WTC11 (cell line): ENCODE measurements around the gene BUD23. TPM values are rescaled to one million over a fixed set of nuclear protein-coding genes. Genes with fewer than 3 reads are reported as not detected.
A peak's percentile ranks its signal among the peaks of the same experiment; 100 is the strongest.

ENCODE experiments used
- ATAC-seq: fragments of 200-7000 bp; cut with Tn5 transposase; 2 replicates; pipeline ENCODE4 v1.10.0; 2021; ENCODE audit warnings: mild to moderate bottlenecking, moderate library complexity
- CTCF ChIA-PET: fragments of 300-600 bp; sonication (Branson Sonifier 250); formaldehyde crosslinking; loops from one replicate; lab custom pipeline; 2021; ENCODE audit warnings: antibody characterized with exemption; lab: Charles Lee
- POLR2A ChIA-PET: fragments of 350-600 bp; sonication (Branson Sonifier 250); formaldehyde crosslinking; loops from one replicate; lab custom pipeline; 2021; ENCODE audit warnings: antibody characterized with exemption; lab: Charles Lee
- DNase-seq: peaks from one replicate; pipeline ENCODE4 v3.0.0; 2021; ENCODE audit warnings: low spot score
- H3K27ac Mint-ChIP-seq: 2 replicates; pipeline ENCODE4 v1.8.0; 2021; ENCODE audit warnings: mixed read lengths
- H3K27me3 Mint-ChIP-seq: 2 replicates; pipeline ENCODE4 v1.8.0; 2021; ENCODE audit warnings: low read depth, mild to moderate bottlenecking, moderate library complexity, mixed read lengths
- H3K36me3 Mint-ChIP-seq: 2 replicates; pipeline ENCODE4 v1.8.0; 2021; ENCODE audit warnings: mixed read lengths
- H3K4me1 Mint-ChIP-seq: 2 replicates; pipeline ENCODE4 v1.8.0; 2022; ENCODE audit warnings: mixed read lengths
- H3K4me3 Mint-ChIP-seq: 2 replicates; pipeline ENCODE4 v1.8.0; 2021; ENCODE audit warnings: mild to moderate bottlenecking, moderate library complexity, mixed read lengths
- H3K9me3 Mint-ChIP-seq: 2 replicates; pipeline ENCODE4 v1.8.0; 2021; ENCODE audit warnings: mixed read lengths
- ESRRA ChIP-seq: sonication (generic); formaldehyde crosslinking; IDR thresholded peaks from 2 replicates; pipeline ENCODE4 v1.8.1; 2022; ENCODE audit warnings: mild to moderate bottlenecking, missing genetic modification reagents, borderline replicate concordance
- GTF2I ChIP-seq: fragments of 250-450 bp; sonication (Bioruptor Pico); conservative IDR thresholded peaks from 2 replicates; pipeline ENCODE4 v1.4.0; 2021; ENCODE audit warnings: mild to moderate bottlenecking
- PRRX2 ChIP-seq: fragments of 250-450 bp; sonication (Bioruptor Pico); IDR thresholded peaks from 2 replicates; pipeline ENCODE4 v1.8.0; 2021; ENCODE audit warnings: mild to moderate bottlenecking
- RORB ChIP-seq: fragments of 250-450 bp; sonication (Bioruptor Pico); IDR thresholded peaks from 2 replicates; pipeline ENCODE4 v1.9.0; 2021; ENCODE audit warnings: mild to moderate bottlenecking
- SMAD3 ChIP-seq: sonication (generic); formaldehyde crosslinking; IDR thresholded peaks from 2 replicates; pipeline ENCODE4 v1.8.0; 2022; ENCODE audit warnings: missing genetic modification reagents, mild to moderate bottlenecking, borderline replicate concordance
- TCF7 ChIP-seq: sonication (generic); formaldehyde crosslinking; IDR thresholded peaks from 2 replicates; pipeline ENCODE4 v1.8.0; 2022; ENCODE audit warnings: mild to moderate bottlenecking, low read depth, missing genetic modification reagents, moderate library complexity
- ZBTB21 ChIP-seq: sonication (generic); formaldehyde crosslinking; IDR thresholded peaks from 2 replicates; pipeline ENCODE4 v1.8.1; 2023; ENCODE audit warnings: mild to moderate bottlenecking, missing genetic modification reagents, borderline replicate concordance
- ZNF121 ChIP-seq: sonication (generic); formaldehyde crosslinking; IDR thresholded peaks from 2 replicates; pipeline ENCODE4 v1.8.0; 2023; ENCODE audit warnings: missing genetic modification reagents
- ZNF263 ChIP-seq: sonication (generic); formaldehyde crosslinking; IDR thresholded peaks from 2 replicates; pipeline ENCODE4 v1.8.1; 2022; ENCODE audit warnings: low read depth, mild to moderate bottlenecking, moderate library complexity, missing genetic modification reagents
- total RNA-seq: library from RNA; stranded (reverse); gene quantifications from 3 replicates; pipeline ENCODE4 v1.2.3, GENCODE V29; 2021
- TF ChIP-seq, protein P1 (sequence below): sonication (generic); formaldehyde crosslinking; IDR thresholded peaks from 2 replicates; pipeline ENCODE4 v1.8.0; 2022; ENCODE audit warnings: mild to moderate bottlenecking, missing genetic modification reagents
- TF ChIP-seq, protein P2 (sequence below): fragments of 250-450 bp; sonication (Bioruptor Pico); IDR thresholded peaks from 2 replicates; pipeline ENCODE4 v2.1.2; 2022; ENCODE audit warnings: mild to moderate bottlenecking, moderate library complexity
- TF ChIP-seq, protein P3 (sequence below): sonication (generic); formaldehyde crosslinking; IDR thresholded peaks from 2 replicates; pipeline ENCODE4 v1.8.0; 2023; ENCODE audit warnings: mild to moderate bottlenecking, missing genetic modification reagents
- TF ChIP-seq, protein P4 (sequence below): sonication (generic); formaldehyde crosslinking; IDR thresholded peaks from 2 replicates; pipeline ENCODE4 v1.8.0; 2022; ENCODE audit warnings: mild to moderate bottlenecking, missing genetic modification reagents
- TF ChIP-seq, protein P5 (sequence below): sonication (generic); formaldehyde crosslinking; IDR thresholded peaks from 2 replicates; pipeline ENCODE4 v1.8.1; 2022; ENCODE audit warnings: low read depth, mild to moderate bottlenecking, moderate library complexity, missing genetic modification reagents, borderline replicate concordance
- TF ChIP-seq, protein P6 (sequence below): sonication (generic); formaldehyde crosslinking; IDR thresholded peaks from 2 replicates; pipeline ENCODE4 v1.8.0; 2022; ENCODE audit warnings: mild to moderate bottlenecking, missing genetic modification reagents
- TF ChIP-seq, protein P7 (sequence below): fragments of 250-450 bp; sonication (Bioruptor Pico); IDR thresholded peaks from 2 replicates; pipeline ENCODE4 v1.9.0; 2021; ENCODE audit warnings: mild to moderate bottlenecking
- TF ChIP-seq, protein P8 (sequence below): sonication (generic); formaldehyde crosslinking; IDR thresholded peaks from 2 replicates; pipeline ENCODE4 v1.8.1; 2023; ENCODE audit warnings: mild to moderate bottlenecking, missing genetic modification reagents

BUD23 gene
- total RNA-seq, 1 experiment from 2014 or later, result 91.9 TPM

DNA sequence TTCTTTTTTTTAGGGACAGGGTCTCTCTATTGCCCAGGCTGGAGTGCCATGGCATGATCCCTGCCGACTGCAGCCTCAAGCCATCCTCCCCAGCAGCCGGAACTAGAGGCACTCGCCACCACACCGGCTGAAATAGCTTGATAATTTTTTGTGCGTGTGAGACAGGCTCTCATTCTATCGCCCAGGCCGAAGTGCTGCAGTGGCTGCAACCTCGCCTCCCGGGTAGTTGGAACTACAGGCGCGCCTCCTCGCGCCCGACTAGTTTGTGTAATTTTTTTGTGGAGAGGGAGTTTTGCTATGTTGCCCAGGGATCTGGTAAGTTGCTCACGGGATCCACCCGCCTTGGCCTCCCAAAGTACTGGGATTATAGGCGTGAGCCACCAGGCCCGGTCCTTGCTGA lies 1.9 kb downstream of the BUD23 start (continued):
- TF ChIP-seq ZNF121 (CRISPR knock-in tag), result no peak
- TF ChIP-seq RORB (CRISPR knock-in tag), result no peak
- TF ChIP-seq, protein P1, sequence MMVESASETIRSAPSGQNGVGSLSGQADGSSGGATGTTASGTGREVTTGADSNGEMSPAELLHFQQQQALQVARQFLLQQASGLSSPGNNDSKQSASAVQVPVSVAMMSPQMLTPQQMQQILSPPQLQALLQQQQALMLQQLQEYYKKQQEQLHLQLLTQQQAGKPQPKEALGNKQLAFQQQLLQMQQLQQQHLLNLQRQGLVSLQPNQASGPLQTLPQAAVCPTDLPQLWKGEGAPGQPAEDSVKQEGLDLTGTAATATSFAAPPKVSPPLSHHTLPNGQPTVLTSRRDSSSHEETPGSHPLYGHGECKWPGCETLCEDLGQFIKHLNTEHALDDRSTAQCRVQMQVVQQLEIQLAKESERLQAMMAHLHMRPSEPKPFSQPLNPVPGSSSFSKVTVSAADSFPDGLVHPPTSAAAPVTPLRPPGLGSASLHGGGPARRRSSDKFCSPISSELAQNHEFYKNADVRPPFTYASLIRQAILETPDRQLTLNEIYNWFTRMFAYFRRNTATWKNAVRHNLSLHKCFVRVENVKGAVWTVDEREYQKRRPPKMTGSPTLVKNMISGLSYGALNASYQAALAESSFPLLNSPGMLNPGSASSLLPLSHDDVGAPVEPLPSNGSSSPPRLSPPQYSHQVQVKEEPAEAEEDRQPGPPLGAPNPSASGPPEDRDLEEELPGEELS (CRISPR knock-in tag), result no peak
- TF ChIP-seq, protein P2, sequence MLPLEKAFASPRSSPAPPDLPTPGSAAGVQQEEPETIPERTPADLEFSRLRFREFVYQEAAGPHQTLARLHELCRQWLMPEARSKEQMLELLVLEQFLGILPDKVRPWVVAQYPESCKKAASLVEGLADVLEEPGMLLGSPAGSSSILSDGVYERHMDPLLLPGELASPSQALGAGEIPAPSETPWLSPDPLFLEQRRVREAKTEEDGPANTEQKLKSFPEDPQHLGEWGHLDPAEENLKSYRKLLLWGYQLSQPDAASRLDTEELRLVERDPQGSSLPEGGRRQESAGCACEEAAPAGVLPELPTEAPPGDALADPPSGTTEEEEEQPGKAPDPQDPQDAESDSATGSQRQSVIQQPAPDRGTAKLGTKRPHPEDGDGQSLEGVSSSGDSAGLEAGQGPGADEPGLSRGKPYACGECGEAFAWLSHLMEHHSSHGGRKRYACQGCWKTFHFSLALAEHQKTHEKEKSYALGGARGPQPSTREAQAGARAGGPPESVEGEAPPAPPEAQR (CRISPR knock-in tag), result no peak
- TF ChIP-seq, protein P3, sequence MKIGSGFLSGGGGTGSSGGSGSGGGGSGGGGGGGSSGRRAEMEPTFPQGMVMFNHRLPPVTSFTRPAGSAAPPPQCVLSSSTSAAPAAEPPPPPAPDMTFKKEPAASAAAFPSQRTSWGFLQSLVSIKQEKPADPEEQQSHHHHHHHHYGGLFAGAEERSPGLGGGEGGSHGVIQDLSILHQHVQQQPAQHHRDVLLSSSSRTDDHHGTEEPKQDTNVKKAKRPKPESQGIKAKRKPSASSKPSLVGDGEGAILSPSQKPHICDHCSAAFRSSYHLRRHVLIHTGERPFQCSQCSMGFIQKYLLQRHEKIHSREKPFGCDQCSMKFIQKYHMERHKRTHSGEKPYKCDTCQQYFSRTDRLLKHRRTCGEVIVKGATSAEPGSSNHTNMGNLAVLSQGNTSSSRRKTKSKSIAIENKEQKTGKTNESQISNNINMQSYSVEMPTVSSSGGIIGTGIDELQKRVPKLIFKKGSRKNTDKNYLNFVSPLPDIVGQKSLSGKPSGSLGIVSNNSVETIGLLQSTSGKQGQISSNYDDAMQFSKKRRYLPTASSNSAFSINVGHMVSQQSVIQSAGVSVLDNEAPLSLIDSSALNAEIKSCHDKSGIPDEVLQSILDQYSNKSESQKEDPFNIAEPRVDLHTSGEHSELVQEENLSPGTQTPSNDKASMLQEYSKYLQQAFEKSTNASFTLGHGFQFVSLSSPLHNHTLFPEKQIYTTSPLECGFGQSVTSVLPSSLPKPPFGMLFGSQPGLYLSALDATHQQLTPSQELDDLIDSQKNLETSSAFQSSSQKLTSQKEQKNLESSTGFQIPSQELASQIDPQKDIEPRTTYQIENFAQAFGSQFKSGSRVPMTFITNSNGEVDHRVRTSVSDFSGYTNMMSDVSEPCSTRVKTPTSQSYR (CRISPR knock-in tag), result no peak

DNA sequence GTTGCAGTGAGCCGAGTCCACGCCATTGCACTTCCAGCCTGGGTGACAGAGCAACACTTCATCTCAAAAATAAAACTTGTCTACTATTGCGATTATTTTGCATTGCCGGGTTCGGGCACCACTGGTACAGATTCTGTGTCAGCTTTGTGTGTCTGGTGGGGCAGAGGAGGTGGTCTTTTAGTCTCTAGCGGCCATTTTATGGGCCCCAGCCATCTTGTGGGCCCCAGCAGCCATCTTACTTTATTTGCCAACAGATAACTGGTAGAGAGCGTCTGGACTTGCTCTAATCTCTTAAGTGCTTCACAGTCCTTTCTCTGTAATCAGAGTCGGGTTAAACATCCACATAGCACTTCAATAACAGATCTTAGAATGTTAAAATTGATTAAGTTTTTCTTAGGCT lies 4.9 kb downstream of the BUD23 start:
- H3K9me3 Mint-ChIP-seq, result no peaks in the 10 kb centered on the region
- POLR2A ChIA-PET, result no interaction called here
- no peaks in the 10 kb centered on the region for H3K27me3 Mint-ChIP-seq
- peaks cover 46% of the 10 kb centered on the region for H3K36me3 Mint-ChIP-seq
- ATAC-seq (no peak), DNase-seq (no peak)
- CTCF ChIA-PET, result no interaction called here
- 0 out of 2 replicates have a peak, but pooled peaks cover 3% of the 10 kb centered on the region for H3K4me1 Mint-ChIP-seq
- TF ChIP-seq SMAD3 (no peak), ZNF263 (CRISPR knock-in tag) (no peak), TCF7 (no peak), ESRRA (CRISPR knock-in tag) (no peak), GTF2I (CRISPR knock-in tag) (no peak), PRRX2 (CRISPR knock-in tag) (no peak), ZBTB21 (CRISPR knock-in tag) (no peak)
- TF ChIP-seq, protein P4, sequence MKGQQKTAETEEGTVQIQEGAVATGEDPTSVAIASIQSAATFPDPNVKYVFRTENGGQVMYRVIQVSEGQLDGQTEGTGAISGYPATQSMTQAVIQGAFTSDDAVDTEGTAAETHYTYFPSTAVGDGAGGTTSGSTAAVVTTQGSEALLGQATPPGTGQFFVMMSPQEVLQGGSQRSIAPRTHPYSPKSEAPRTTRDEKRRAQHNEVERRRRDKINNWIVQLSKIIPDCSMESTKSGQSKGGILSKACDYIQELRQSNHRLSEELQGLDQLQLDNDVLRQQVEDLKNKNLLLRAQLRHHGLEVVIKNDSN (CRISPR knock-in tag), result no peak
- TF ChIP-seq, protein P5, sequence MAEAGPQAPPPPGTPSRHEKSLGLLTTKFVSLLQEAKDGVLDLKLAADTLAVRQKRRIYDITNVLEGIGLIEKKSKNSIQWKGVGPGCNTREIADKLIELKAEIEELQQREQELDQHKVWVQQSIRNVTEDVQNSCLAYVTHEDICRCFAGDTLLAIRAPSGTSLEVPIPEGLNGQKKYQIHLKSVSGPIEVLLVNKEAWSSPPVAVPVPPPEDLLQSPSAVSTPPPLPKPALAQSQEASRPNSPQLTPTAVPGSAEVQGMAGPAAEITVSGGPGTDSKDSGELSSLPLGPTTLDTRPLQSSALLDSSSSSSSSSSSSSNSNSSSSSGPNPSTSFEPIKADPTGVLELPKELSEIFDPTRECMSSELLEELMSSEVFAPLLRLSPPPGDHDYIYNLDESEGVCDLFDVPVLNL, result no peak
- TF ChIP-seq, protein P2 (CRISPR knock-in tag), result no peak
- TF ChIP-seq, protein P1 (CRISPR knock-in tag), result no peak
- TF ChIP-seq, protein P6, sequence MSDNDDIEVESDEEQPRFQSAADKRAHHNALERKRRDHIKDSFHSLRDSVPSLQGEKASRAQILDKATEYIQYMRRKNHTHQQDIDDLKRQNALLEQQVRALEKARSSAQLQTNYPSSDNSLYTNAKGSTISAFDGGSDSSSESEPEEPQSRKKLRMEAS (CRISPR knock-in tag), result no peak
- TF ChIP-seq, protein P7, sequence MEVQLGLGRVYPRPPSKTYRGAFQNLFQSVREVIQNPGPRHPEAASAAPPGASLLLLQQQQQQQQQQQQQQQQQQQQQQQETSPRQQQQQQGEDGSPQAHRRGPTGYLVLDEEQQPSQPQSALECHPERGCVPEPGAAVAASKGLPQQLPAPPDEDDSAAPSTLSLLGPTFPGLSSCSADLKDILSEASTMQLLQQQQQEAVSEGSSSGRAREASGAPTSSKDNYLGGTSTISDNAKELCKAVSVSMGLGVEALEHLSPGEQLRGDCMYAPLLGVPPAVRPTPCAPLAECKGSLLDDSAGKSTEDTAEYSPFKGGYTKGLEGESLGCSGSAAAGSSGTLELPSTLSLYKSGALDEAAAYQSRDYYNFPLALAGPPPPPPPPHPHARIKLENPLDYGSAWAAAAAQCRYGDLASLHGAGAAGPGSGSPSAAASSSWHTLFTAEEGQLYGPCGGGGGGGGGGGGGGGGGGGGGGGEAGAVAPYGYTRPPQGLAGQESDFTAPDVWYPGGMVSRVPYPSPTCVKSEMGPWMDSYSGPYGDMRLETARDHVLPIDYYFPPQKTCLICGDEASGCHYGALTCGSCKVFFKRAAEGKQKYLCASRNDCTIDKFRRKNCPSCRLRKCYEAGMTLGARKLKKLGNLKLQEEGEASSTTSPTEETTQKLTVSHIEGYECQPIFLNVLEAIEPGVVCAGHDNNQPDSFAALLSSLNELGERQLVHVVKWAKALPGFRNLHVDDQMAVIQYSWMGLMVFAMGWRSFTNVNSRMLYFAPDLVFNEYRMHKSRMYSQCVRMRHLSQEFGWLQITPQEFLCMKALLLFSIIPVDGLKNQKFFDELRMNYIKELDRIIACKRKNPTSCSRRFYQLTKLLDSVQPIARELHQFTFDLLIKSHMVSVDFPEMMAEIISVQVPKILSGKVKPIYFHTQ (CRISPR knock-in tag), result no peak
- TF ChIP-seq, protein P8, sequence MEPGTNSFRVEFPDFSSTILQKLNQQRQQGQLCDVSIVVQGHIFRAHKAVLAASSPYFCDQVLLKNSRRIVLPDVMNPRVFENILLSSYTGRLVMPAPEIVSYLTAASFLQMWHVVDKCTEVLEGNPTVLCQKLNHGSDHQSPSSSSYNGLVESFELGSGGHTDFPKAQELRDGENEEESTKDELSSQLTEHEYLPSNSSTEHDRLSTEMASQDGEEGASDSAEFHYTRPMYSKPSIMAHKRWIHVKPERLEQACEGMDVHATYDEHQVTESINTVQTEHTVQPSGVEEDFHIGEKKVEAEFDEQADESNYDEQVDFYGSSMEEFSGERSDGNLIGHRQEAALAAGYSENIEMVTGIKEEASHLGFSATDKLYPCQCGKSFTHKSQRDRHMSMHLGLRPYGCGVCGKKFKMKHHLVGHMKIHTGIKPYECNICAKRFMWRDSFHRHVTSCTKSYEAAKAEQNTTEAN, result no peak
- peak overlapping the region; percentile 34; the same call in 1 of the 2 replicates for H3K27ac Mint-ChIP-seq
- no peak overlapping the region for H3K4me3 Mint-ChIP-seq
